HEK293 (cell line): ENCODE results near the gene CELSR1.

Experiments
- CTCF ChIP-seq: fragments of 450-650 bp; formaldehyde crosslinking; IDR thresholded peaks from 2 replicates; pipeline ENCODE4 v1.5.1; 2016; ENCODE audit warnings: missing biosample characterization, missing genetic modification characterization
- ELK4 ChIP-seq: IDR thresholded peaks from 2 replicates; pipeline ENCODE4 v1.6.1; 2011; ENCODE audit warnings: mild to moderate bottlenecking, low read depth, low read length, borderline replicate concordance
- GLI4 ChIP-seq: fragments of 450-650 bp; formaldehyde crosslinking; IDR thresholded peaks from 2 replicates; pipeline ENCODE4 v1.5.1; 2016; ENCODE audit warnings: missing biosample characterization, missing genetic modification characterization
- INSM2 ChIP-seq: fragments of 450-650 bp; formaldehyde crosslinking; IDR thresholded peaks from 2 replicates; pipeline ENCODE4 v1.5.1; 2016; ENCODE audit warnings: missing biosample characterization, missing genetic modification characterization
- PRDM4 ChIP-seq: fragments of 450-650 bp; formaldehyde crosslinking; IDR thresholded peaks from 2 replicates; pipeline ENCODE4 v1.5.1; 2017; ENCODE audit warnings: missing biosample characterization, missing genetic modification characterization
- SCRT2 ChIP-seq: fragments of 450-650 bp; formaldehyde crosslinking; IDR thresholded peaks from 2 replicates; pipeline ENCODE4 v1.5.1; 2016; ENCODE audit warnings: missing biosample characterization, missing genetic modification characterization
- SETDB1 ChIP-seq: IDR thresholded peaks from one replicate; pipeline ENCODE4 v1.6.1; 2017; ENCODE audit warnings: mild to moderate bottlenecking, low read length, moderate library complexity, mixed read lengths; ENCODE audit not compliant: insufficient read length
- ZFP3 ChIP-seq: fragments of 450-650 bp; formaldehyde crosslinking; IDR thresholded peaks from 2 replicates; pipeline ENCODE4 v1.5.1; 2016; ENCODE audit warnings: low read depth, missing biosample characterization, missing genetic modification characterization
- ZNF18 ChIP-seq: fragments of 450-650 bp; formaldehyde crosslinking; IDR thresholded peaks from 2 replicates; pipeline ENCODE4 v1.5.1; 2016; ENCODE audit warnings: missing biosample characterization, missing genetic modification characterization
- ZNF274 ChIP-seq, 2 experiments: fragments of 200-500 bp in 1 of 2; fragments of 450-650 bp in 1 of 2; sonication (Bioruptor generic) in 1 of 2; formaldehyde crosslinking in 1 of 2; IDR thresholded peaks; 2 replicates each; pipeline versions ENCODE4 v1.5.1 to v1.6.1; 2014 to 2016; ENCODE audit warnings: borderline replicate concordance in 1 of 2, inconsistent platforms in 1 of 2, low read length in 1 of 2, missing biosample characterization in 1 of 2, missing genetic modification characterization in 1 of 2
- ZNF311 ChIP-seq: fragments of 450-650 bp; formaldehyde crosslinking; IDR thresholded peaks from 2 replicates; pipeline ENCODE4 v1.5.1; 2017; ENCODE audit warnings: missing biosample characterization, missing genetic modification characterization, borderline replicate concordance
- ZNF335 ChIP-seq: fragments of 450-650 bp; formaldehyde crosslinking; conservative IDR thresholded peaks from 2 replicates; pipeline ENCODE4 v1.5.1; 2016; ENCODE audit warnings: missing biosample characterization, missing genetic modification characterization
- ZNF658 ChIP-seq: fragments of 450-650 bp; formaldehyde crosslinking; IDR thresholded peaks from 2 replicates; pipeline ENCODE4; 2016; ENCODE audit warnings: missing biosample characterization, missing genetic modification characterization
- ZNF677 ChIP-seq: fragments of 450-650 bp; IDR thresholded peaks from 2 replicates; pipeline ENCODE4 v1.5.0; 2018; ENCODE audit warnings: missing biosample characterization, mild to moderate bottlenecking, missing genetic modification characterization, moderate library complexity

GRCh38 chr22:46437671-46438440 lies 99.6 kb downstream of the CELSR1 start:
- TF ChIP-seq ZNF677 (no peak), PRDM4 (tag by site-specific recombination) (no peak), CTCF (tag by site-specific recombination) (no peak), ZNF18 (tag by site-specific recombination) (no peak), INSM2 (no peak), ZNF335 (tag by site-specific recombination) (no peak), ELK4 (no peak), SETDB1 (no peak), GLI4 (no peak), ZNF311 (tag by site-specific recombination) (no peak), ZNF658 (no peak), SCRT2 (tag by site-specific recombination) (no peak), ZNF274 (IDR thresholded peaks at IDR 0.05; ENCODE audit: low read length) (no peak), ZNF274 (tag by site-specific recombination; IDR thresholded peaks at IDR 0.05; ENCODE audit: borderline replicate concordance) (no peak), ZFP3 (no peak)
